GM21825 (cell line): ENCODE measurements around the gene MOGAT2.
"Not testable (repeated sequence)": the region's sequence is repeated elsewhere in the genome, so short reads cannot be mapped to it uniquely, and the experiment has no call there.

Source experiments
- ATAC-seq: cut with Tn5 transposase; IDR thresholded peaks from one replicate; pipeline ENCODE4 v1.9.1; 2021; ENCODE audit warnings: mild to moderate bottlenecking, moderate library complexity; ENCODE audit not compliant: unreplicated experiment

The MOGAT2 gene

GRCh38 chr11:75718419-75719339 is 1.0 kb downstream of the MOGAT2 start:
- no peak for ATAC-seq

- ATAC-seq: no peak
These were observed 2.0 kb downstream of the MOGAT2 start for GRCh38 chr11:75719340-75720239.

DNA sequence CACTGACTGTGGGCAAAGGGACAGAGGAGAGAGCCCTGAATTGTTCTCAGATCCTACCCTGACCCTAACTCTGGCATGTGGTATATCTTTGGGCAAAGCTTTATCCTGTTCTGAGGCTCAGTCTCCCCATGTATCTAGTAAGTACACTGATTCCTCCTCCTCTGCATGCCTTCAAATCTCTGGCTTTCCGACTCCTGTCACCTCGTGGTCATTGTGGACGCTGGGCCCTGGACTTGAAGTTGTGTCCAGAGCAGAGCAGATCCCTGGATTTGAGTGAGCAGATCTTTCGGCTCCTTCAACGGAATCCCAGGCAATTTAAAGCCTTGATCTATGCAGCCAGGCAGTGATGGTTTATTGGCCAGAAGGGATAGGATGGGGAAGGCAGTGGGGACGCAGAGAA is 3.0 kb downstream of the MOGAT2 start:
- no peak for ATAC-seq

DNA sequence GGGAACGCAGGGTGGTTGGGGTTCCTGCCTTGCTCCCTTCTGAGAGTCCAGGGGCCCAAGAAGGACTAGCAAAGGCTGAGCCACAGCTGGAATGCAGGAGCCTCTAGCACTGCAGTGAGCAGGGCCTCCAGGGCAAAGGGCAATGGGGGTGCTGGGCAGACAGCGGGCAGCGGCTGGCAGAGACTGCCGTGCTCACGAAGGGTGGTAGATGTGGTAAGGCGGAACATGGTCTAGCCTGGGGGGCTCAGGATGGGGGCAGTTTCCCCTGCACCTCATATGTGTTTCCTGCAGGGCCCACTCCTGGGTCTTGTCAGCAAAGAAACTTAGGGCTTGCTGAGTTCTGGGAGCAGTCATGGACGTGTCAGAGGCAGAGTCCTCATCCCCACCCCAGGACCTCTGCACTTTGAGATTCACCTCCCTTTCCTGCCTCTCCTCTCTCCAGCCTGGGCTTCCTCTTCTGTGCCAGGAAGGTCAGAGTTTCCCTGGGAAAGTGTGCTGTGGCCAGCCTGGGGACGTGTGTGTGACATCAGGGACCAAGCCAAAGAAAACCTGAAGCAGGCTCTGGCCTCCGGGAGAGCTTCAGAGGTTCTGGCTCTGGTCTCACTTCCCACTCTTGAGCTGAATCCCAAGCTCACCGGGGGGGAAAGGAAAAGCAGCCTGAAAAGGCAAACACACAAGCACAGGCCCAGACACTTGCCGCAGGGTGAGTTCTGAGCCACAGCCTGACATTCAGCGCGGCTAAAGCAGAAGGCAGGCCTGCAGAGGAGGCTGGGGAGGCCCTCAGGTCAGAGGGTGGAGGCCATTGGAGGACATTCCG is 4.4 kb downstream of the MOGAT2 start:
- no peak for ATAC-seq

GRCh38 chr11:75722669-75723042 is 5.0 kb downstream of the MOGAT2 start:
- ATAC-seq: no peak

GRCh38 chr11:75725547-75726320 is 8.1 kb downstream of the MOGAT2 start:
- no peak for ATAC-seq

DNA sequence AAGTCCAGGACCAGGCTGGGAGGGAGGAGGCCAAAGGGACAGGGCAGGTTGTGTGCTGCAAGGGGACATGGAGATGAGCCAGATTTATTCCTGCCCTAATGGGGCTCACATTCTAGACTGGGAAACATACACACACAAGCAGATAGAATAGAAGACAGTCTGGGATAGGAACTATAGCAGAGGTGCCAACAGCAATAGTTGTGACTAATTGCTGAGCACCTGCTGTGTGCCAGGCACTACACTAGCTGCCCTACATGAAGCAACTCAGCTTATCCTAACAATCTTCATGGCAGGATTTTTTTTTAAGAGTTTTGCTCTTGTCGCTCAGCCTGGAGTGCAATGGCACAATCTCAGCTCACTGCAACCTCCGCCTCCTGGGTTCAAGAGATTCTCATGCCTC is 11.4 kb downstream of the MOGAT2 start:
- ATAC-seq: no peak

DNA sequence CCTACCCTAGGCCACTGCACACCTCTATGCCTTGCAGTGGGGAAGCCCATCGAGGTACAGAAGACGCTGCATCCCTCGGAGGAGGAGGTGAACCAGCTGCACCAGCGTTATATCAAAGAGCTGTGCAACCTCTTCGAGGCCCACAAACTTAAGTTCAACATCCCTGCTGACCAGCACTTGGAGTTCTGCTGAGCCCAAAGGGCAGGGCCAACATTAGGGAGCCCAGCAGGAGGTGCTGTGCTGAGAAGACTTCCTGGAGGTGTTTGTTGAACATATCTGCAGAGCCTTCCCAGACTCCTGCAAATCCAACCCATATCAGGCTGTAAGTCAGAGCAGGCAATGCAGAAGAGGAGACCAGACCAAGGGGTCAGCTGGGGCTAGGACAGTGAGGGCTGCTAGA is 13.5 kb downstream of the MOGAT2 start:
- no peak for ATAC-seq

DNA sequence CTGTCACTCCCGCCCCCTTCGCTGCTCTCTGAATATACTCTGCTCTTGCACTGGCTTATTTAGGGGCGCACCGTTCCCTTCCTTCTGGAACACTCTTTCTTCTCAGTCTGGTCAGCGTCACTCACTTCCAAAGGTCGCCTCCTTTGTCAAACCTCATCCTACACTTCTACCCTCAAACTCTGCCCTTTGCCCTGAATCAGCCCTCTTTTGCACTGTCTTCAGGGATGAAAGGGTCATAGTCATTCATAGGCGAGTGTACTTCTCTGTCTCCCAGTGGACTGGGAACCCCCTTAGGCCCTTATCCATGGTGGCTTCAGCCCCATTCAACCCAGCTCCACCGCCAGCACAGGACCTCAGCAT is 15.4 kb downstream of the MOGAT2 start:
- ATAC-seq: no peak

DNA sequence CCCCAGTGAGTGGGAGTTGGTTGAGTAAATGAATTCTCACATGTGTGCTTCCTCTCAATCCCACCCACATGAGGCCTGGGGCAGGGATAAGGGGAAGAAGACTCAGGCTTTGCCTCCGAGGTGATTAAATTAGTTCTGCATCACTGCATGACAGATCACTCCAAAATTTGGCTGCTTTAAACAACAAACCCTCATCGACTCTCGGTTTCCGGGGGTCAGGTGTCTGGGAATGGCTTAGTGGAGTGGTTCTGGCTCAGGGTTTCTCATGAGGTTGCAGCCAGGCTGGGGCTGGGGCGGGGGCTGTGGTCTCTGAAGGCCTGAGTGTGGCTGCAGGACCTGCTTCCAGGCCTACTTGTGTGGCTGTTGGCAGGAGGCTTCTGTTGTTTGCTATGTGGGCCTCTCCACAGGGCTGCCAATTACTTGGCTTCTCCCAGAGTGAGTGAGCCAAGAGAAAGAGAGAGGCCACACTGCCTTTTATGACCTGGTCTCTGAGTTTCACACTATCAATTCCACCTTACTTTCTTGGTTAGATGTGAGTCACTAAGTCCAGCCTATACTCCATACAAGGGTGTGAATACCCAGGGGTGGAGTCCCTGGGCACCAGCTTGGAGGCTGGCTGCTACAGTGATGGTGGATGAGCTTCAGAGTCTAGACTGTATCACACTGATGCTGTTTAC is 15.9 kb downstream of the MOGAT2 start:
- ATAC-seq: no peak

DNA sequence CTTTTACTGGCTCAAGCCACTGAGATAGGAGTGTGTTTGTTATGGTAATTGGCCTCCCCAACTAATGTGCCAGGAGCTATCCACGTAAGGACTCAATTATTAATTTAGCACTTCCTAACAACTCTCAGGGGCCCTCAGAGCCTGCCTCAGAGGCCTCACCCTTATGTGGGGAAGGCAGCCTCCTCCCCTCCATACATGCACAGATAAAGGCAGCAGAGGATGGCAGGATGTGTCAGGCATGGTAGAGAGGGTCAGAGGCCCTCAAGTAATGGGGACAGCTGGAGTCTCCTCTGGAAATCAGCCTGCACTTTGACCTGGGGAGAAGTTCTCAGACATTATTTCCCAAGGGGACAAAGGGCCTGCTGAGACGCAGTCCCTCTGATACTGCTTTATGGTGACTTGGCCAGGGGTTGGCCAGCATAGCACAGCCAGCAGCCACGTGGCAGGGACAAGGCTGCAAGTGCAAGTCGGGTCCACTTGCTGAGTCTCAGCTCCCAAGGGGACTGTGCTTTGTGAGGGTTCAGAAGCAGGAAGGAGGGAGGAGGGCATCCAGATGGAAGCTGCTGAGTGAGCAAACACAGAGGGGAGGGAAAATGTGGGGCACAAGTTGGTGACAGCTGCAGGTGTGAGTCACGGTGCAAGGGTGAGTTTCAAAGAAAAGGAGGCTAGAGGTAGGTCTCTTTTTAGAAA is 17.0 kb downstream of the MOGAT2 start:
- no peak for ATAC-seq

DNA sequence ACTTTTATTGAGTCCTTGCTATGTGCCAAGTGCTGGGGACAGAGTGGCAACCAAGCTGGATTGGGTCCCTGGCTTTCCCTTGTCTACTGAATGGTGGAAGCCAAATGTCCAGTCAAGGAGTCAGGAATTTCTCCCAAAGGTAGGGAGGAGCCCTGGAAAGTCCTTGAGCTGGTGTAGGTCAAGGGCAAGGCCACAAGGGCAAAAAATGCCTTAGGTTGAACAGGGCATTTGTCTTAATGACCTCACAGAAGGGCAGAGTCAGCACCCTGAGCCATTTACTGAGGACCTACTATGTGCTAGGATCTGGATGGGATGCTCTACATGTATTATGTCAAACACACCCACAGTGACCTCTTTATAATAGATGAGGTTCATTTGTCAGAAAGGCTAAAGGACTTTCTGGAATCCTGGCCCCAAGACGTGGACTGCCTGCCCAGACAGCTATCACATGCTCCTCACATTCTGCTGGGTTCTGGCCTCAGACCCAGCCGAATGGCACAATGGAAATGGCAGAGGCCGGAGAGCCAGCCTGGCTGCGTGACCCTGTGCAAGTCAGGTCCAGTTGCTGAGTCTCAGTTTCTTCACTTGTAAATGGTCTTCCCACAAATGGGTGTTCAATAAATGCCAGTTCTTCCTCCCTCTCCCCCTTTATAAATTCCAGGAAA is 17.7 kb downstream of the MOGAT2 start:
- ATAC-seq: no peak

DNA sequence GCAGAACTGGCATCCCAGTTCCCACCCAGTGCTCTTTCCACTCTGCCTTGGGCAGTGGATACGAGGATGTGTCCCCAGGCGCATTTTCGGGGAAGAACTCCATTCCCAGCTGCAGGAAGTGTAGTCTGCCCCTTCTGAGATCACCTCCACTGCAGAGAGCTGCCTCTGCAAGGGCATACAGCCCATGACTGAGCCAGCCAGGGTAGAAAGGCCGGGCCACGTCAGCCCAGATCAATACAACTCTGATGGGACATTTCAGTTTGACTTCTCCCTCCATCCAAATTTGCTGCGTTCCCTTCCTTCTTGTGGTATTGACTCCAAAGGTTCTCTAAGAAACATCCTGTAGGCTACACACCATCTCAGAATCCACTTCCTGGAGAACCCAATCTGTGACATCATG is 19.7 kb downstream of the MOGAT2 start:
- no peak for ATAC-seq

DNA sequence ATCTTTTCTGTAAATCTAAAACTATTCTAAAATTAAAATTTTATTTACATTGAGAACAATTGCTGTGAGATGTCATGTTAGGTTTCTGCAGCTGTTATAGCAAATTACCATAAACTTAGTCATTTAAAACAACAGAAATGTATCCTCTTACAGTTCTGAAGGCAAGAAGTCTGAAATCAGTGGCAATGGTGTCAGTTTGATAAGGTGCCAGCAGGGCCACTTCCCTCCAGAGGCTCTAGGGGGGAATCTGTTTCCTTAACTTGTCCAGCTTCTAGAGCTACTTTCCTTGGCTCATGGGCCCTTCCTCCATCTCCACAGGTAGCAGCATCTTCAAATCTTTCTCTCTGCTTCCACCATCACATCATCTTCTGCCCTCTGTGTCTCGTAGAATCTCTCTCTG is 23.0 kb downstream of the MOGAT2 start:
- no peak for ATAC-seq

GRCh38 chr11:75743159-75743558 is 25.5 kb downstream of the MOGAT2 start:
- ATAC-seq: not testable (repeated sequence)

- ATAC-seq: no peak
These were observed 26.3 kb downstream of the MOGAT2 start for GRCh38 chr11:75743711-75744563.

DNA sequence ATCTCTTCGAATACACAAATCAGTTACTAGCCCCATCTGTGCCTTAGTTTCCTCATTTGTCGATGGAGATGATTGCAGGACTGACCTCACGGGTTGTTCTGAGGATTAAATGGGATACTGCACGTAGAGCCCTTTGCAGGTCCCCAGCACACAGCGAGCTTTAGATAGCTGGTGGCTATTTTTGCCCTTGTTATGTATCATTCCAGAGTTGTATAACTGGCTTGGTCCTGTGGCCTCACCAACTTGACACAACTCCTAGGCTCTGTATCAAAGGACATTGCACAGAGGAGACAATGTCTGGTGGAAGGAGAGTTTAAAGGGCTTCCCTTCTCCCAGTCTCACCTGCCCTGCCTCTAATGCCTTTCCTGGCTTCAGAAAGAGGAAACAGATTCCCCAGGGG is 28.2 kb downstream of the MOGAT2 start:
- no peak for ATAC-seq
